ENCODE data around the gene DNAJC5G. TPM values are rescaled to one million over a fixed set of nuclear protein-coding genes. Genes with fewer than 3 reads are reported as not detected.

Gene DNAJC5G
- total and polyA plus RNA-seq, 9 of the 15 experiments (the other 6 are each of a cell fraction or from before 2014, with no cell fraction given) = not detected

- TF ChIP-seq NCOA4 (IDR thresholded peaks at IDR 0.05; ENCODE audit: partially characterized antibody) (no peak), ZNF311 (CRISPR knock-in tag; IDR thresholded peaks at IDR 0.05) (no peak), ZNF584 (CRISPR knock-in tag; IDR thresholded peaks at IDR 0.05; ENCODE audit: low read depth) (no peak), ZSCAN32 (CRISPR knock-in tag; IDR thresholded peaks at IDR 0.05) (peak; percentile 63), U2AF2 (optimal IDR thresholded peaks at IDR 0.05; ENCODE audit: low read depth, low read length) (no peak), EGR1 (conservative IDR thresholded peaks at IDR 0.05) (peak; percentile 62), NR3C1 (CRISPR knock-in tag; IDR thresholded peaks at IDR 0.05) (no peak), RERE (CRISPR knock-in tag; IDR thresholded peaks at IDR 0.05; ENCODE audit: borderline replicate concordance) (no peak), POLR2AphosphoS2 (IDR thresholded peaks at IDR 0.05; ENCODE audit: low read length) (peak; percentile 96), E2F6 (IDR thresholded peaks at IDR 0.05; ENCODE audit: borderline replicate concordance in 1 of 2, extremely low read depth in 1 of 2, insufficient read depth in 1 of 2, insufficient read length in 1 of 2, low read depth in 1 of 2, low read length in 1 of 2, poor library complexity in 1 of 2, severe bottlenecking in 1 of 2) (peak; percentile 46 to 59), NUFIP1 (IDR thresholded peaks at IDR 0.05; ENCODE audit: partially characterized antibody) (no peak), ZNF695 (CRISPR knock-in tag; IDR thresholded peaks at IDR 0.05) (no peak), POU5F1 (IDR thresholded peaks at IDR 0.05; ENCODE audit: borderline replicate concordance, low read depth, low read length, partially characterized antibody) (no peak), MAFK (IDR thresholded peaks at IDR 0.05; ENCODE audit: low read length) (no peak), ERF (CRISPR knock-in tag; IDR thresholded peaks at IDR 0.05) (peak; percentile 15; the same call in 1 of the 2 replicates), MCM5 (IDR thresholded peaks at IDR 0.05; ENCODE audit: low read depth) (no peak), OTX1 (CRISPR knock-in tag; IDR thresholded peaks at IDR 0.05) (peak; percentile 71; the same call in 1 of the 2 replicates), TAF1 (IDR thresholded peaks at IDR 0.05; ENCODE audit: control insufficient read depth, extremely low read depth, insufficient read depth, low read length, severe bottlenecking) (peak; percentile 92), HMG20A (CRISPR knock-in tag; conservative IDR thresholded peaks at IDR 0.05) (no peak)
- TF ChIP-seq, protein P1, sequence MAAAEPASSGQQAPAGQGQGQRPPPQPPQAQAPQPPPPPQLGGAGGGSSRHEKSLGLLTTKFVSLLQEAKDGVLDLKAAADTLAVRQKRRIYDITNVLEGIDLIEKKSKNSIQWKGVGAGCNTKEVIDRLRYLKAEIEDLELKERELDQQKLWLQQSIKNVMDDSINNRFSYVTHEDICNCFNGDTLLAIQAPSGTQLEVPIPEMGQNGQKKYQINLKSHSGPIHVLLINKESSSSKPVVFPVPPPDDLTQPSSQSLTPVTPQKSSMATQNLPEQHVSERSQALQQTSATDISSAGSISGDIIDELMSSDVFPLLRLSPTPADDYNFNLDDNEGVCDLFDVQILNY (CRISPR knock-in tag; IDR thresholded peaks at IDR 0.05) = no peak
Observed at GRCh38 chr2:27322766-27323595, 47.7 kb downstream of the DNAJC5G start, which contains the start of gene MPV17 (continued).

All from K562 (cell line).